Ascending aorta (tissue), 2 donors: ENCODE measurements around the gene KHDRBS1. TPM values are rescaled to one million over a fixed set of nuclear protein-coding genes. Genes with fewer than 3 reads are reported as not detected.
A peak's percentile ranks its signal among the peaks of the same experiment; 100 is the strongest.

Experiments used
- DNase-seq, 2 donors: peaks; one replicate each; pipeline ENCODE4 v3.0.0-alpha.2; 2019; ENCODE audit warnings: low spot score in 2 of 2
- H3K27ac ChIP-seq, 2 donors: fragments of 200-600 bp; sonication (generic); one replicate each; pipeline ENCODE4 v1.5.1; 2016 to 2017; ENCODE audit warnings: mild to moderate bottlenecking in 1 of 2
- H3K27me3 ChIP-seq: fragments of 200-600 bp; sonication (generic); one replicate; pipeline ENCODE4 v1.5.1; 2017
- H3K36me3 ChIP-seq, 2 donors: fragments of 200-600 bp; sonication (generic); one replicate each; pipeline ENCODE4 v1.5.1; 2016
- H3K4me1 ChIP-seq, 2 donors: fragments of 200-600 bp; sonication (generic); one replicate each; pipeline ENCODE4 v1.5.1; 2016 to 2017; ENCODE audit warnings: mild to moderate bottlenecking in 1 of 2
- H3K4me3 ChIP-seq, 2 donors: fragments of 200-600 bp; sonication (generic); one replicate each; pipeline ENCODE4 v1.5.1; 2016 to 2017; ENCODE audit warnings: mild to moderate bottlenecking in 1 of 2
- H3K9me3 ChIP-seq, 2 donors: fragments of 200-600 bp; sonication (generic); one replicate each; pipeline ENCODE4 v1.5.1; 2016
- intact Hi-C: fragments of 100-400 bp; cut with DNase I; formaldehyde crosslinking; loops from one replicate; pipeline ENCODE4 v1.15.1; 2023
- total RNA-seq: library from RNA; depleted of rRNA; stranded (reverse); fragments of >200 nt; gene quantifications from one replicate; pipeline ENCODE4 v1.1.0, GENCODE V29; 2016
- TF ChIP-seq, protein P1 (sequence below), 3 experiments: fragments of 200-600 bp in 2 of 3; fragments of 450-650 bp in 1 of 3; sonication (generic) in 2 of 3; IDR thresholded peaks; one replicate each; pipeline ENCODE4 v1.5.1; 2016 to 2019; ENCODE audit warnings: antibody characterized with exemption in 3 of 3, mild to moderate bottlenecking in 1 of 3, moderate library complexity in 1 of 3

KHDRBS1 gene
- total RNA-seq, 1 donor from 2014 or later: 120 TPM

DNA sequence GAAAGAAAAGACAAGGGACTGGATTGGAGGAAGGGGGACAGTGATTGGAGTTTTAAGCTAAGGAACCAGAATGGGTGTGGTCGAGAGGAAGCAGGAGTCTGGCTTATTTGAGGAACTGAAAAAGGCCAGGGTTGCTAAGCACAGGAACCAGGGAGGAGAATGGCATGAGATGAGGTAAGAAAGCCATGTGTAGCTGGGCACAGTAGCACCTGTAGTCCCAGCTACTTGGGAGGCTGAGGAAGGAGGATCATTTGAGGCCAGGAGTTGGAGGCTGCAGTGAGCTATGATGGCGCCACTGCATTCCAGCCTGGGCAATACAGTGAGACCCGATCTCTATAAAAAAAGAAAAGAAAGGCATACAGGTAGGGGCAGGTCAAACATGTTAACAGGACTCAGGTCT, 8.1 kb upstream of the KHDRBS1 start:
- no peaks in the 10 kb centered on the region for H3K4me1 ChIP-seq
- no peak overlapping the region for H3K4me3 ChIP-seq
- H3K9me3 ChIP-seq: no peaks in the 10 kb centered on the region
- H3K36me3 ChIP-seq: no peaks in the 10 kb centered on the region
- TF ChIP-seq, protein P1, sequence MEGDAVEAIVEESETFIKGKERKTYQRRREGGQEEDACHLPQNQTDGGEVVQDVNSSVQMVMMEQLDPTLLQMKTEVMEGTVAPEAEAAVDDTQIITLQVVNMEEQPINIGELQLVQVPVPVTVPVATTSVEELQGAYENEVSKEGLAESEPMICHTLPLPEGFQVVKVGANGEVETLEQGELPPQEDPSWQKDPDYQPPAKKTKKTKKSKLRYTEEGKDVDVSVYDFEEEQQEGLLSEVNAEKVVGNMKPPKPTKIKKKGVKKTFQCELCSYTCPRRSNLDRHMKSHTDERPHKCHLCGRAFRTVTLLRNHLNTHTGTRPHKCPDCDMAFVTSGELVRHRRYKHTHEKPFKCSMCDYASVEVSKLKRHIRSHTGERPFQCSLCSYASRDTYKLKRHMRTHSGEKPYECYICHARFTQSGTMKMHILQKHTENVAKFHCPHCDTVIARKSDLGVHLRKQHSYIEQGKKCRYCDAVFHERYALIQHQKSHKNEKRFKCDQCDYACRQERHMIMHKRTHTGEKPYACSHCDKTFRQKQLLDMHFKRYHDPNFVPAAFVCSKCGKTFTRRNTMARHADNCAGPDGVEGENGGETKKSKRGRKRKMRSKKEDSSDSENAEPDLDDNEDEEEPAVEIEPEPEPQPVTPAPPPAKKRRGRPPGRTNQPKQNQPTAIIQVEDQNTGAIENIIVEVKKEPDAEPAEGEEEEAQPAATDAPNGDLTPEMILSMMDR (IDR thresholded peaks at IDR 0.05): no peak
- DNase-seq: no peak
- no peak overlapping the region for H3K27ac ChIP-seq
- intact Hi-C loops: no loop called here
- H3K27me3 ChIP-seq: no peaks in the 10 kb centered on the region

DNA sequence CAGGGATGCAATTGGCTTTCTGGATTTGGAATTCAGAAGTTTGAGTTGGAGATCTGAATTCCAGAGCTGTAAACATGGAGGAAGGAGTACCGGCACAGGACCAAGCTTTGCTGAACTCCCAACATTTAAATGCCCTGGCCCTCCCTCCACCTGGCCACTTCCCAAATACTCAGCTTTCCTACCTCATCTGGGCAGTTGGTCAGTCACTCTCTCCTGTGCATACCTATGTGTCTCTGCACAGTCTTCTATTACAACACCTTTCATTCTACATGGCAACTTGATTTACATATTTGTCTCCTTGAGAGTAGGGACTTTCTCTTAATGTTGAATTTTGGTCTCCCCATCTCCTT, 6.1 kb upstream of the KHDRBS1 start:
- TF ChIP-seq, protein P1 (IDR thresholded peaks at IDR 0.05): no peak
- no peaks in the 10 kb centered on the region for H3K4me1 ChIP-seq
- no peak overlapping the region for H3K4me3 ChIP-seq
- H3K36me3 ChIP-seq: no peaks in the 10 kb centered on the region
- intact Hi-C loops: no loop called here
- no peak overlapping the region for H3K27ac ChIP-seq
- no peaks in the 10 kb centered on the region for H3K9me3 ChIP-seq
- no peak for DNase-seq
- H3K27me3 ChIP-seq: no peaks in the 10 kb centered on the region

DNA sequence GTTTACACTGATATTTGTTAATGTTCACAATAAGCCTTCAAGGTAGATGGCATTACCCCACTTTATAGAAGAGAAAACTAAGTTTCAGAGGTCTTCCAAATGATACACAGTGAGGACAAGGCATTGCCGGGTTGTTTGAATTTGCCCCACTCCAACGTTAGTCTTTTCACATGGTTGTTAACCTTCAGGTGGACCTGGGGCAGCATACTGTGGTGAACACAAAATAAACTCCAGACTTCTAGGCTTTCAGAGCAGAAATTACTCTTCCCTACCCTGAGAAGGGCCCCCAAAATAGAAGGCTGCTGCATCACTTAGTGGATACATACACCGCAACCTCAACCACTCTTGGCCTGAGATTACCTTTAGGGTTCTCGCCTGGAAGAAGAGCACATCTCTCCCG, 3.4 kb upstream of the KHDRBS1 start:
- Histone ChIP-seq H3K9me3 (no peaks in the 10 kb centered on the region), H3K4me3 (no peak overlapping the region), H3K27me3 (no peaks in the 10 kb centered on the region), H3K4me1 (peaks cover 3 to 4% of the 10 kb centered on the region in 2 donors), H3K36me3 (no peaks in the 10 kb centered on the region), H3K27ac (no peak overlapping the region)
- no peak for DNase-seq
- TF ChIP-seq, protein P1 (IDR thresholded peaks at IDR 0.05): no peak
- intact Hi-C loops: loop anchor here (10.0 kb wide), 1 partner anchor 165 kb away; the partner anchor contains the start of gene TXLNA

DNA sequence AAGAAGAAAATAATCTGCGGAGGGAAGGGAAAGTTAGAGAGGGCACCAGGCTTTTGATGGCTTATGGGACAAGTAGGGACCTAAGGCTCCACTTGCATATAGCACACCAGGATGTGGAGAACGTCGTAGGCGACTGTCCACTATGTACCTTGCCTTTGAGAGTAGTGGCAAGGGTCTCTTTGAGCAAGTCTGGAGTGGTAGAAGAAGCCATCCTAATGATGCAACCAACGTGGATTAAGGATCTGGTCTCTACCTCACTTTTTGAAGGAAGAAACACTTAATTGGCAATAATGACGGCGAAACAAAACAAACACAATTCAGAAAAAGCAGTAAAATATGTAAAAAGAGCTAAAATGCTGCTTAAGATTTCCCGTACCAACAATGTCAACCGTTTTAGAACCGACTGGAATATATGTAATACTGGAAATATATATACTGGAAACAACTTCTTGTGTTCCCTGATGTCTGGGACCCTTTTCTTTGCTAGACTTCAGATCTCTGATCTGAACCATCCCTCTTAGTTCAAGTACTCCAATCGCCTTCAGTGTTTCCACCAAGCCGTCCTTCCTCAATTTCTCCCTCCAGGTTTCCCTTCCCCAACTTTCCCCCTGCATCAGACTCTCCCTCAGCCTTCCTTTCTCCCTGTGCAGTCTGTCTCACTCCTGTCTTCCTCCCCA, 821 bp upstream of the KHDRBS1 start:
- DNase-seq: no peak
- Histone ChIP-seq H3K9me3 (no peaks in the 10 kb centered on the region), H3K4me1 (peaks cover 9 to 23% of the 10 kb centered on the region in 2 donors), H3K27ac (peak overlapping the region; percentile 98 to 100), H3K4me3 (peak overlapping the region; percentile 96 to 99), H3K36me3 (no peaks in the 10 kb centered on the region), H3K27me3 (no peaks in the 10 kb centered on the region)
- TF ChIP-seq, protein P1 (IDR thresholded peaks at IDR 0.05): no peak
- intact Hi-C loops: loop anchor here (1.0 to 10.0 kb wide), 4 partner anchors 49 to 162 kb away; partner anchors contain the start of genes PTP4A2, TMEM39B and TXLNA

DNA sequence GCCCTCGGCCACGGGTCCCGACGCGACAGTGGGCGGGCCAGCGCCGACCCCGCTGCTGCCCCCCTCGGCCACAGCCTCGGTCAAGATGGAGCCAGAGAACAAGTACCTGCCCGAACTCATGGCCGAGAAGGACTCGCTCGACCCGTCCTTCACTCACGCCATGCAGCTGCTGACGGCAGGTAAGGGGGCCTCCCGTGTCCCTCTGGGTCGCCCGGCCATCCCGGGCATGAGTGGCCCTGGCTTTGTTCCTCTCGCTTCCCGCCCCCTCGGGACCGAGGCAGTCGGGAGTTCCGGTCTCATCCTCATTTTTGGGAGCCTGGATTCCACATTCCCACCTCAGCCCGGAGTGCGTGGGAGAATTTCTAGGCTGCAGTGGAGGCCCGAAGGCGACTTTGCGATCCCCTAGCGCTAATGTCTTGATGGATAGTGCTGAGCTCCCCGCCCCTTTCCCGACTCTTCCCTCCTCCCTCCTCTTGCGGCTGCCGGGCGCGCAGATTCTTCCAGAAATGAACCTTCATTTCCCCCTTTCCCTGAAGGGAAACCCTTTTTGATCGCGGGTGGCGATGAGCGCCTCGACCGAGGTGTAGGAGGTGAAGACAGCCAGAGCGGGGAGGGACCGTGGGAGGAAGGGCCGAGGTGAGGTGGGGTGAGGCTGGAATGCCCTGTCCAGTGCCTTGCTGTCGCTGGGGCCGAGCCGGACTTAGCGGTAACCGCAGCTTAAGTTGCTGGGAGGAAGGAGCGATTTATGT, 705 bp downstream of the KHDRBS1 start:
- TF ChIP-seq, protein P1 (IDR thresholded peaks at IDR 0.05): no peak
- DNase-seq: peak in 1 of 2 donors; percentile 71
- Histone ChIP-seq H3K27me3 (no peaks in the 10 kb centered on the region), H3K9me3 (no peaks in the 10 kb centered on the region), H3K36me3 (no peaks in the 10 kb centered on the region), H3K4me1 (peaks cover 9 to 31% of the 10 kb centered on the region in 2 donors), H3K27ac (peak overlapping the region; percentile 98 to 100), H3K4me3 (peak overlapping the region; percentile 96 to 99)
- intact Hi-C loops: loop anchor here (10.0 kb wide), 1 partner anchor 160 kb away; the partner anchor contains the start of gene TXLNA
